IPS DF 6.9 (cell line): ENCODE data around the gene HOXB2.

ENCODE experiments used
- DNase-seq: peaks from one replicate; pipeline ENCODE4 v3.0.0-alpha.2; 2013; ENCODE audit warnings: low read depth, low spot score
- H3K27ac ChIP-seq: one replicate; pipeline ENCODE4 v1.5.1; 2013; ENCODE audit warnings: low read length, control low read depth
- H3K27me3 ChIP-seq: 2 replicates; pipeline ENCODE4 v1.6.1; 2013; ENCODE audit warnings: mild to moderate bottlenecking, low read length; ENCODE audit not compliant: control insufficient read depth, insufficient read depth
- H3K36me3 ChIP-seq: 2 replicates; pipeline ENCODE4 v1.6.1; 2013; ENCODE audit warnings: low read length; ENCODE audit not compliant: control insufficient read depth, insufficient read depth
- H3K4me1 ChIP-seq: 2 replicates; pipeline ENCODE4 v1.6.1; 2013; ENCODE audit warnings: low read length; ENCODE audit not compliant: control insufficient read depth, insufficient read depth
- H3K4me3 ChIP-seq: 2 replicates; pipeline ENCODE4 v1.5.1; 2013; ENCODE audit warnings: mild to moderate bottlenecking, low read length
- H3K9me3 ChIP-seq: 2 replicates; pipeline ENCODE4 v1.6.1; 2013; ENCODE audit warnings: low read length, inconsistent platforms; ENCODE audit not compliant: control insufficient read depth, insufficient read depth
- WGBS: extraction: QIAGEN DNeasy Blood & Tissue Kit; methylation state at CpG from one replicate; pipeline ENCODE4 v1.1.7; 2013; ENCODE audit warnings: mixed read lengths, missing lambda C conversion rate; ENCODE audit not compliant: insufficient read length, insufficient coverage; 5-methylcytosine and 5-hydroxymethylcytosine counted together

The HOXB2 gene

DNA sequence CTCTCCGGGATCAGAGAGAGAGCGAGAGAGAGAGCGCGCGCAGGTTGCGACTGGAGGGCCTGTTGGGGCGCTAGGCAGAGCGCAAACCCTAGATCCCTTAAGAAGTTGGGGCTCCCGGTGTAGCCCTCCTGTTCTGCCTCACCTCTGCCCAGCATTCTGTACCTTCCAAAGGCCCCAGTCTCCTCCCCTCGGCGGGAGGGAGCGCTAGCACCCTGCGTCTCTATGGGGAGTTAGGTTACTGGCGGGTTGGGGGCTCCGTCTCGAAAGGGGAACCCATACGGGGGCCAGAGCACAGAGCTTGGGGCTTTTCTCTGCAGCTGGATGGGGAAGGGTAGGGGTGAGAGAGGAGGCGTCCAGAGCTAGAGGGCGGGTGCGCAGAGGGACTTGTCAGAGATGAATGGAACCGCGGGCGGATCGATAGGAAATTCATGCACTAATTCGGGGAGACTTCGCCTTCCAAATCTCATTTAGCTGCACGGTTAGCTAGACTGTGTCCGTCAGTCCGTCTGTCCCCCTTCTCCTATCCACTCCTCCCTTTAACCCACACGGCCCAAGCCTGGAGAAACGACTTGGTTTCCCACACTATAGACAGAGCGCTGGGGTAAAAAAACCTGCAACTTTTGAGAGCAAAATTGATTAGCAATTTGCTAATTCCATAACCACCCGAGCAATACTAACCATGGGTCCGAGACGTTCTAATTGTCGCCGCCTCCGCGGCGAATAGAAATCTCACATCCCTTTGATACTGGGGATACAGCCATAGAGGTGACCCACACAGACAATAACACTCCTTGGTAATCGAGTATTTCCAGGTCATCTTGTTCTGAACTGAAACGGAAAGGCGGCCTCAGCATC lies 33.9 kb upstream of the HOXB2 start:
- H3K27me3 ChIP-seq: peaks cover 96% of the 10 kb centered on the region
- H3K4me3 ChIP-seq: no peak overlapping the region
- peaks cover 5% of the 10 kb centered on the region; the same call in 1 of the 2 replicates for H3K4me1 ChIP-seq
- no peaks in the 10 kb centered on the region for H3K36me3 ChIP-seq
- H3K27ac ChIP-seq: no peak overlapping the region
- no peaks in the 10 kb centered on the region for H3K9me3 ChIP-seq
- WGBS: no CpG with 5 or more reads among the region's 43 CpGs
- no peak for DNase-seq

DNA sequence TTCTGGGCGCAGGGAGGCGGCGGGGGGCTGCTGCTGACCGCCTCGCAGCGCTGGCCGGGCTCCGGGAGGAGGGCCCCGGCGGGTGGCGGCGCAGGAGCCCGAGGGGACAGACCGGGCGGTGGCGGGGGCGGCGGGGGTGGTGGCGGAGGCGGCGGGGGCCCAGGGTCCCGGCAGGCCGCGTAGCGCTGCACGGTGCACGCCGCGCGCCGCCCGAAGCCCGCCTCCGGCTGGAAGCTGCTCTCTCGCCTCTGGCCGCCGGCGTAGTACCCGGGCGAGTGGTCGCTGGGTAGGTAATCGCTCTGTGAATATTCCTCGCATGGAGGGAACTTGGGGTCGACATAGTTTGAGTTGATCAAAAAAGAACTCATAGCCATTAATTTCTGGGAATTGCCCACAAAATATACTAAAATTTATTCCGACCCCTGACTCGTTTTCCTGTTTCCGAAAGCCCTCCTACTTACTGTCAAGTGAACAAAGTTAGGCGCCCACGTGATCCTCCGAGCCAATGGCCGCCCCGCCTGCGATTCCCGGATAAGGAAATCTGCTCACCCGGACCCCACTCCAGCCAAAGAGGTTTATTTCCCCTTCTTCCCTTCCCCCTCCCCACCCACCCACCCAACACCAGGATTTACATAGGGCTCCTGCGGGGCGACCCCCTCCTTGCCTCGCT lies 33.2 kb upstream of the HOXB2 start, which contains the start of gene HOXB4:
Gene HOXB4 (minus strand): TSS at position 405 of the 670 bp plus-strand sequence. CDS start 31 bp downstream, at position 374.
- no CpG with 5 or more reads among the region's 58 CpGs for WGBS
- Histone ChIP-seq H3K4me1 (peaks cover 5% of the 10 kb centered on the region; the same call in 1 of the 2 replicates), H3K36me3 (no peaks in the 10 kb centered on the region), H3K27ac (no peak within 1 kb of the TSS), H3K9me3 (no peaks in the 10 kb centered on the region), H3K4me3 (no peak within 1 kb of the TSS), H3K27me3 (peaks cover 96% of the 10 kb centered on the region)
- DNase-seq: no peak

DNA sequence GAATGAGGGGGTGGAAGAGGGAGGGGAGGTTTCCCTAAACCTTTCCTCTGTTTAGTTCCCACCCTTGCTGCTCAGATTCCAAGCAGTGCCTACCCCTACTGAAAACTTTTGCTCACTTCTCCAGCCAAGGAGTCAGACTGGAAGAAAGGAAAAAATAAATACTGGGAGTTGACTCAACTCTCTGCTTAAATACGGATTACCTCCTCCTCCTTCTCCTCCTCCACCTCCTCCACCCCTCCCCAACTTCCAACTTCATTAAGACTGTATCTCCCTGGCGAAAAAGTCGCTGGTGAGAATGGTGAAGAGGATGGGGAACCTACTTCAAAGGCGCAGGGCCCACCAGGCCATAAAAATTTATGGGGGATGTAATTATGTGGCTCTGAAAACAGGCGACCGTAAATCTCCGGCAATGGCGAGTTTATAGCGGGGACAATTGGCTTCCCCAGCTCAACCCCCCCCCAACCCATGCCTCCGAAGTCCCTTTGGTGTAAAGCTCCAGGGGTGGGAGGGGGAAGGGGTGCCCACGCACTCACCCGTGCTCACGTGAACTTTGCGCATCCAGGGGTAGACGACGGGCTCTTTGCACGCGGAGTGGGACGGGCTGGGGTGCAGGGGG lies 32.5 kb upstream of the HOXB2 start:
- no peaks in the 10 kb centered on the region for H3K36me3 ChIP-seq
- DNase-seq: no peak
- no CpG with 5 or more reads among the region's 19 CpGs for WGBS

DNA sequence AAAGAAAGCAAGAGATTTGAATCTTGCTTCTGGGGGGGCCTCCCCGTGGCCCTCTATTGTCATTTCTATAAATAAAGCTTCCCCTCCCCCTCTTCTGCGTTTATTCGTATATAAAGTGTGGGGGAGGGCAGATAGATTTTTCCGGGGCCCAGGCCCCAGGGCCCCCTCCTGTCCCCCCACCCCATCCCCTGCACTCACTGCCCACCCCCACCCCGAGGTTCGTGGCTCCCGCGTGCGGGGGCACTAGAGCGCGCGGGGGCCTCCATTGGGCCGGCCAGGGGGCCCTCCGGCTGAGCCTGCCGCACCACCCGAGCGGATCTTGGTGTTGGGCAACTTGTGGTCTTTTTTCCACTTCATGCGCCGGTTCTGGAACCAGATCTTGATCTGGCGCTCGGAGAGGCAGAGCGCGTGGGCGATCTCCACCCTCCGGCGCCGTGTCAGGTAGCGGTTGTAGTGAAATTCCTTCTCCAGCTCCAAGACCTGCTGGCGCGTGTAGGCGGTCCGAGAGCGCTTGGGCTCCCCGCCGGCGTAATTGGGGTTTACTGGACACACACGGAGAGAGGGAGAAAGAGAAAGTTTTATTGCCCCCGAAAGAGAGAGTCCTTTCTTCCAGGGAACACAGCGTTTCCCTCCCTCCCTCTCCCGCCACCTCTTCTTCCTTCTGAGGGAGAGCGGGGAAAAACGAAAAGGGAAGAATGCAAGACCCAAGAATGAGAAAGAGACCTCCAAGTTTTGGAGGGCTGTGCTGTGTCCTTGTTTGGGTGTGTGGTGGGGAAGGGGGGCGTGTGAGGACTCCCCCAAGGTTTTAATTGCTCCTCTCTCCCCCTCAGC lies 31.8 kb upstream of the HOXB2 start:
- no peaks in the 10 kb centered on the region for H3K36me3 ChIP-seq
- no peak overlapping the region for H3K4me3 ChIP-seq
- H3K4me1 ChIP-seq: peaks cover 3% of the 10 kb centered on the region; the same call in 1 of the 2 replicates
- peaks cover 96% of the 10 kb centered on the region for H3K27me3 ChIP-seq
- WGBS: no CpG with 5 or more reads among the region's 43 CpGs
- no peak overlapping the region for H3K27ac ChIP-seq
- H3K9me3 ChIP-seq: no peaks in the 10 kb centered on the region
- DNase-seq: no peak

More for the DNA sequence above, 32.5 kb upstream of the HOXB2 start:
- Histone ChIP-seq H3K9me3 (no peaks in the 10 kb centered on the region), H3K4me1 (peaks cover 5% of the 10 kb centered on the region; the same call in 1 of the 2 replicates), H3K27ac (no peak overlapping the region), H3K4me3 (no peak overlapping the region), H3K27me3 (peaks cover 96% of the 10 kb centered on the region)

DNA sequence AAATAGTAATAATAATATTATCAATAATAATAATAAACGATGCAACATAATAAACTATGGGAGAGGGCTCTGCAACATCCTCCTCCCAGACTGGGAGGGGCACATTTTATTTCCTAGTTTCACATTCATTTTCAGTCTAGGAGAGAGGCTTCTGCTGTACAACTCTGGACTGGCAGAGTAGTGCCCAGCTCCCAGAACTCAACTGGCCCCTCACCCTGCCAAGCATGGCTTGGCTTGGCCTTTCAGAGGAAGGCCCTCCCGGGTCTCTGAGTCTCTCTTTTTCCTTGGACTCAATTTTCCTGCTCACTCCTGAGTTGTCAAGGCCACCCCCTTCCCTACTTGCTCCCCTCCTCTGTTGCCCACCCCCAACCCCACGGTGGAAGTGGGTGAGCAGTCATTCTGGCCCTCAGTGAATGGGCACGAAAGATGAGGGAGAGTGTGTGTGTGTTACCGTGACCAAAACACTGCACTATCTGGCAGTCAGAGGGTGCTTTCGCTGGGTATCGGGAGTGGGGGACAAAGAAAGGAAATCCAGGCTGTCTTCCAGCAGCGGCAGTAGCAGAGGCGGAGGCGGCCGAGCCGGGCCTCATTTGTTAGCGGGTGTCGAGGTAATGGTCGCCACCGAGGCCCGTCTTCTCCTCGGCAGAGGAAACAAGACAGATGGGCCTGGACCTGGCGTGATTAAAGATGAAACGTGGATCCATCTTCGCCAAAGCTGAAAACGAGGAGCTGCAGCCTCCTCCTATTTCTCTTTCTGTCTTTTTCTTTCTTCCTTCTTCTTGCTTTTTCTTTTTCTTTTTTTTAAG lies 31.0 kb upstream of the HOXB2 start:
- Histone ChIP-seq H3K4me1 (peaks cover 3% of the 10 kb centered on the region; the same call in 1 of the 2 replicates), H3K9me3 (no peaks in the 10 kb centered on the region), H3K27me3 (peaks cover 96% of the 10 kb centered on the region), H3K4me3 (no peak overlapping the region), H3K27ac (no peak overlapping the region), H3K36me3 (no peaks in the 10 kb centered on the region)
- no CpG with 5 or more reads among the region's 22 CpGs for WGBS
- DNase-seq: no peak

DNA sequence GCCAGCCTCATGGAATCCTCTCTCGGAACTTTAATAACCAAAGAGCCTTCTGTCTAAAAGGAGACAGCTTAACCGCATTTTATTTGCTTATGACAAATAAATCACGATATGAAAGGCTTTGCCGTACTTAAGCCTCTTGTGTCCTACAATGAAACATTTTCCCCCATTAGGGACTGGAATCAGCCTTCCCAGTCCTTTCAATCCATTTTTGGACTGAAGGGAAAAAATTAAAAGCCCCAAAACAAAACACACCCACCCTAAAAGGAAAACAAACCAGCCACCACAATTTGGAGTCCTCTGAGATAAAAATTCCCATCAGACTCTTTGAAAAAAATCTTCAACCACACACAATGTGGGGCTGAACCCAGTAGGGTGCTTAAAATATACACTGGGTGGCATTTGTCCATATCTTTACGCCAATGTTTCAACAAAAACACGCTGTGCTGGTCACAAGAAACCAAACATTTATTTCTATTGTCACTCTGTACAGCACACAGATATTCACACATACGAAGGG lies 30.2 kb upstream of the HOXB2 start:
- no CpG with 5 or more reads among the region's 7 CpGs for WGBS
- Histone ChIP-seq H3K9me3 (no peaks in the 10 kb centered on the region), H3K36me3 (no peaks in the 10 kb centered on the region), H3K4me3 (no peak overlapping the region), H3K27me3 (peaks cover 96% of the 10 kb centered on the region), H3K4me1 (peaks cover 3% of the 10 kb centered on the region; the same call in 1 of the 2 replicates), H3K27ac (no peak overlapping the region)
- no peak for DNase-seq

DNA sequence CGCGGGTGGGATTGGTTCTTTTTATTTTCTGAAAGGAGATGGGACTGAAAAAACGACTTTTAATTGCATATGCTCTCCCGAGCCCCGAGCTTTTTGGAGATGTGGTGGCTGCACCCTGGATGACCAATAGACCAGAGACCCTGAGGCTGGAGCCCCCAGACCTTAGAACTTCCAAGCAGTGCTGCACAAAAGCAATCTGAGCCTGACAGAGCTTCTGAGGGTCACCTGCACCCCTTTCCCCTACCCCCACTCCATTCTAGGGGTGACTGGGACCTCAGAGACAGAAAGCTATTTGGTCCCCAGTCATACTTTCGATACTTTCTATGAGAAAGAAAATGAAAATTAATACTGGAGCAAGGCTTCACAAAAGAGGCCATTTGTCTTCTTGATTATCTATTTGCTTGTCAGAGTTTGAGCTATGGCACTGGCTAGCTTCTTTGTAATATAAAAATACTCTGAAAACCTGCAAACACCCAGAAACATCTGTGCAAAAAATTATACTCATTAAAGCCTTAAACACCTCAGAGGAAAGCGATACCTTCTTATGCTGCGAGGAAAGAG lies 29.7 kb upstream of the HOXB2 start:
- Histone ChIP-seq H3K4me1 (peaks cover 3% of the 10 kb centered on the region; the same call in 1 of the 2 replicates), H3K4me3 (no peak overlapping the region), H3K27ac (no peak overlapping the region), H3K27me3 (peaks cover 96% of the 10 kb centered on the region), H3K9me3 (no peaks in the 10 kb centered on the region), H3K36me3 (no peaks in the 10 kb centered on the region)
- DNase-seq: no peak
- no CpG with 5 or more reads among the region's 8 CpGs for WGBS

DNA sequence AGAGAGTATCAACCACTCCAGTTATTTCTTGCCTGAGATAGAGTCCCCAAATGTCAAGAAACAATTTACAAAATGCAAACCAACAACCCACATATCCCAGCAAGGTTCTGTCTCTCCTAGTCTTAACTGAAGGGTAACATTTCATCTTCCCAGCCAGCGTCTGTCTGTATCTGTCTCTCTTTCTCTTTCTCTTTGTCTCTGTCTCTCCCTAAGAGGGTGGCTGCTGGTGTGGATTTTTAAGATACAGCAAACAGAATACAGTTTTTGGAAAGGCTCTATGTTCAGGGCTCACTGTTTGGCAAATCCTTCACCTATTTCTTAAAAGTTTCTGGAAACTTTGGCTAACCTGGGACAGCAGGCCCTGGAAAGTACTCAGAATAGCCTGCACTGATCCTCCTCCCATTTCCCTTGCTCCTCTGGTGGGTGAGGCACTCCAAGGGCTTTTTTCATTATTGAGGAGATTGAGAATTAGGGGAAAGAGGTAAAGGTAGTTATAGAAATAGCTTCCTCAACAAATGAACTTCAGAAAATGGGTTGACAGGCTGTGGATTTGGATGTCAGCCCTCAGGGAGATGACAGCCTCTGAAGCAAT lies 27.0 kb upstream of the HOXB2 start:
- DNase-seq: no peak
- Histone ChIP-seq H3K36me3 (no peaks in the 10 kb centered on the region), H3K4me1 (peaks cover 4% of the 10 kb centered on the region; the same call in 1 of the 2 replicates), H3K27me3 (peaks cover 98% of the 10 kb centered on the region), H3K27ac (no peak overlapping the region), H3K9me3 (no peaks in the 10 kb centered on the region; the same call in 1 of the 2 replicates), H3K4me3 (no peak overlapping the region)
- no CpG with 5 or more reads among the region's 1 CpG for WGBS
